Skeletal muscle tissue (tissue), 4 donors: ENCODE data around the gene C1QTNF9B. TPM values are rescaled to one million over a fixed set of nuclear protein-coding genes. Genes with fewer than 3 reads are reported as not detected.
"Not testable (repeated sequence)": the region's sequence is repeated elsewhere in the genome, so short reads cannot be mapped to it uniquely, and the experiment has no call there.

Experiments
- H3K27ac ChIP-seq: one replicate; pipeline ENCODE4 v1.7.0; 2013; ENCODE audit warnings: mild to moderate bottlenecking, low read depth, low read length, inconsistent platforms
- H3K27me3 ChIP-seq, 3 donors: one replicate each; pipeline ENCODE4 v1.7.0; 2013; ENCODE audit warnings: low read length in 3 of 3; ENCODE audit not compliant: control insufficient read depth in 3 of 3, insufficient read depth in 3 of 3
- H3K36me3 ChIP-seq, 3 donors: one replicate each; pipeline ENCODE4 v1.7.0; 2013; ENCODE audit warnings: low read length in 3 of 3; ENCODE audit not compliant: control insufficient read depth in 3 of 3, insufficient read depth in 3 of 3
- H3K4me1 ChIP-seq, 3 donors: one replicate each; pipeline ENCODE4 v1.7.0; 2013; ENCODE audit warnings: low read length in 3 of 3, mild to moderate bottlenecking in 3 of 3; ENCODE audit not compliant: control insufficient read depth in 3 of 3, insufficient read depth in 3 of 3
- H3K4me3 ChIP-seq, 3 donors: one replicate each; pipeline ENCODE4 v1.7.0; 2013; ENCODE audit warnings: low read length in 3 of 3
- H3K9ac ChIP-seq, 3 donors: one replicate each; pipeline ENCODE4 v1.7.0; 2013; ENCODE audit warnings: low read length in 3 of 3, mild to moderate bottlenecking in 3 of 3, moderate library complexity in 2 of 3, low read depth in 1 of 3
- H3K9me3 ChIP-seq, 3 donors: one replicate each; pipeline ENCODE4 v1.7.0; 2013; ENCODE audit warnings: low read length in 3 of 3; ENCODE audit not compliant: control insufficient read depth in 3 of 3
- total RNA-seq: library from RNA; depleted of rRNA; stranded (reverse); fragments of >200 nt; gene quantifications from one replicate; pipeline ENCODE4 v1.2.3, GENCODE V29; 2014
- donor health status: Osteomylitis.

C1QTNF9B gene
- total RNA-seq = 1.0 TPM

DNA sequence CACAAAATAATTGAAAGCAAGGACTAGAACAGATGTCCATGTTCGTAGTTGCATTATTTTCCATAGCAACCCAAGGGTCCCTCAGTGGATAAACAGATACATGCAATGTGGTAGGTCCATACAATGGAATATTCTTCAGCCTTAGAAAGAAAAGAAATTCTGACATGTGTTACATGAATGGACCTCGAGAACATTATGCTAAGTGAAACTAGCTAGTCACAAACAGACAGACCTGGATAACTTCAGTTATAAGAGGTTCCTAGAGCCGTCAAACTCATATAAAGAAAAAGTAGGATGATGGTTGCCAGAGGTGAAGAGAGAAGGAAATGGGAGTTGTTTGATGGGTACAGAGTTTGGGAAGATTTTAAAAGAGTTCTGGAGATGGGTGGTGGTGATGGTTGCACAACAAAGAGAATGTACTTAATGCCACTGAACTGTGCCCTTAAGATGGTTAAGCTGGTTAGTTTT, at the start of gene C1QTNF9B:
C1QTNF9B (minus strand) TSS at position 51 of the 468 bp plus-strand sequence.
- H3K27ac ChIP-seq = not testable (repeated sequence)

DNA sequence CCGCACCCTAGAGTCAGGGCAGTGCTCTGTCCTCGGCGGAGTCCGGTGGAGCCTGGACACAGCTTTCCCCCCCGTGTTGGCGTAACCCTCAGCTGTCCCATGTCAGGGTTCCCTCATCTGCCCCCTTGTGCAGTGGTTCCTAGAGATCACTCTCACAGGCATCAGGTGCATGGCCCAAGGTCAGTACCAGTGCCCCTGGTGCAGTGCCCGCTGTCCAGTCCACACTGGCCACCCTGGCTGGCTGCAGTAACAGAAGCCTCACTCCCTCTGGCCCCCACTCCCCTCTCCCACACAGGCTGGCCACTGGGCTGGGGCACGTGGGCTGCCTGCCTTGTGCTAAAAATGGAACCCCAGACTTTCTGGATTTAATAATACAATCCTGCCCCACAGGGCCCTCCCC, 49.6 kb upstream of the C1QTNF9B start:
- no peak overlapping the region for H3K4me3 ChIP-seq

More for the DNA sequence above, at the start of gene C1QTNF9B:
- H3K9ac ChIP-seq, H3K27me3 ChIP-seq, H3K9me3 ChIP-seq, H3K4me3 ChIP-seq, H3K36me3 ChIP-seq: not testable (repeated sequence)
- peaks cover 0 to 11% (median 0%) of the 10 kb centered on the region in 3 donors for H3K4me1 ChIP-seq

DNA sequence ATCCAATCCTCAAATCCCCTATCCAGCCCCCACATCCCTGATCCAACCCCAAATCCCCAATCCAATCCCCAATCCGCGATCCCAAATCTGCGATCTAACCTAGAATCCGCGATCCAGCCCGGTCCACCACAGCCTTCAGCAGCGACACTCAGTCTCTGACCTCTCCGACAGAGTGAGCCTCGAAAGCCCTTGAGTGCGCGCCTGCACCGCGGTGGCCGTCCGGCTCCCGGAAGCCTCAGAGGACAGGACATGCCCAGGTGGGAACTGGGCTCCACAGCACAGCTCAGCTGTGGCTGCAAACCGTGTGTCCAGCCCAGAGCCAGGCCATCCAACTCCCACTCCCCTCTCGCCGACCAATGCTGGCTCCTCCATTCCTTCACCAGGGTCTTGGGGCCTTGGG, 48.8 kb upstream of the C1QTNF9B start:
- Histone ChIP-seq H3K4me1 (no peaks in the 10 kb centered on the region), H3K27ac (no peak overlapping the region), H3K4me3 (no peak overlapping the region), H3K27me3 (peaks cover 0 to 6% (median 3%) of the 10 kb centered on the region in 3 donors), H3K9ac (no peak overlapping the region), H3K9me3 (no peaks in the 10 kb centered on the region), H3K36me3 (no peaks in the 10 kb centered on the region)

More for the DNA sequence above, 49.6 kb upstream of the C1QTNF9B start:
- Histone ChIP-seq H3K36me3 (no peaks in the 10 kb centered on the region), H3K27ac (no peak overlapping the region), H3K9ac (no peak overlapping the region), H3K9me3 (no peaks in the 10 kb centered on the region), H3K27me3 (peaks cover 0 to 6% (median 3%) of the 10 kb centered on the region in 3 donors), H3K4me1 (no peaks in the 10 kb centered on the region)

DNA sequence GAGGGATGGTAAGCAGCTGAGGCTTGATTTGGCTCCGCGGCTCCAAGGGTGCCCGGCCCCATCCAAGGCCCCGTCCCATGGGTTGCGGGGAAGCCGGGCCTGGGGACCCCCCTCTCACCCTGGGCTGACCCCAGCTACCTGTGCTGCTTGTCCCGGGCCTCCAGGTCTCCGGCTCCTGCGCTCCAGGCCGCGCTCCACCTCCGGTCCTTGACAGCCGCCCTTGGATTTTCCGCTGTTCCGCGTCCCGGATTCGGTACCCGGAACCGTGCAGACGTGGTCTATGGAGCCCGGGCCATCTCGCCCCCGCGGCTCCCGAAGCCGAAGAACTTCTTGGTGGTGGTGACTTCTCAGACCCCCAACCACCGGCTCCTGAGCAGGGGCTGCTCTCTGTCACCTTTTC, 48.3 kb upstream of the C1QTNF9B start:
- Histone ChIP-seq H3K9ac (no peak overlapping the region), H3K27me3 (peaks cover 0 to 6% (median 3%) of the 10 kb centered on the region in 3 donors), H3K9me3 (no peaks in the 10 kb centered on the region), H3K27ac (no peak overlapping the region), H3K4me1 (no peaks in the 10 kb centered on the region), H3K36me3 (no peaks in the 10 kb centered on the region), H3K4me3 (no peak overlapping the region)

DNA sequence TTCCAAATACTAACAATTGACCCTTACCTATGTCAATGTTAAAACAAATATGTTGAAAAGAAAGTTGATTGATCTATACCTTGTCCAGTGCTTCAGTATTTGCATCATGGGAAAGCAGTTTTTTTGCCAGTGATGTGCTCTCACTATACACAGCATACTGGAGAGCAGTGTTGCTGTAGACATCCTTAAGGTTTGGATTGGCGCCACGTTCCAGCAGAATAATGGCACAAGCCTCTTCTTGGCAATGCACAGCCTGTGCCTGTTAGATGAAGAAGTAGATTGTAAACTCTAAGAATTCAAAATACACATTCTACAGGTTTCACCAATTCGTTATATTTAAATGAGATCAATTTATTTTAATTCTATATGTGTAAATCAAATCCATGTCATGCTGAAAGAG, 43.9 kb upstream of the C1QTNF9B start:
- H3K4me3 ChIP-seq = no peak overlapping the region
- H3K36me3 ChIP-seq = no peaks in the 10 kb centered on the region
- H3K9ac ChIP-seq = no peak overlapping the region
- peaks cover 0 to under 1% (median 0%) of the 10 kb centered on the region in 3 donors for H3K27me3 ChIP-seq
- H3K27ac ChIP-seq = no peak overlapping the region
- H3K9me3 ChIP-seq = no peaks in the 10 kb centered on the region
- H3K4me1 ChIP-seq = no peaks in the 10 kb centered on the region

DNA sequence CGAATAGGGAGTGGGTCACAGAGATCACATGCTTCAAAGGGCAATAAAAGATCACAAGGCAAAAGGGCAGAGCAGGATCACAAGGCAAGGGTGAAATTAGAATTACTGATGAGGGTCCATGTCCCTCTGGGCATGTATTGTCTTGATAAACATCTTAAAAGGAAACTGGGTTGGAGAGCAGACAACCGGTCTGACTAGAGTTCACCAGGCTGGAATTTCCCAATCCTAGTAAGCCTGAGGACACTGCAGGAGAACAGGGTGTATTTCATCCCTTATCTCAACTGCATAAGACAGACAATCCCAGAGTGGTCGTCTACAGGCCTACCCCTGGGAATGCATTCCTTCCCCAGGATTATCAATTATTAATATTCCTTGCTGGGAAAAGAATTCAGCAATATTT, 42.4 kb upstream of the C1QTNF9B start:
- not testable (repeated sequence) for H3K27ac ChIP-seq, H3K4me3 ChIP-seq, H3K9ac ChIP-seq, H3K4me1 ChIP-seq, H3K36me3 ChIP-seq, H3K9me3 ChIP-seq, H3K27me3 ChIP-seq

DNA sequence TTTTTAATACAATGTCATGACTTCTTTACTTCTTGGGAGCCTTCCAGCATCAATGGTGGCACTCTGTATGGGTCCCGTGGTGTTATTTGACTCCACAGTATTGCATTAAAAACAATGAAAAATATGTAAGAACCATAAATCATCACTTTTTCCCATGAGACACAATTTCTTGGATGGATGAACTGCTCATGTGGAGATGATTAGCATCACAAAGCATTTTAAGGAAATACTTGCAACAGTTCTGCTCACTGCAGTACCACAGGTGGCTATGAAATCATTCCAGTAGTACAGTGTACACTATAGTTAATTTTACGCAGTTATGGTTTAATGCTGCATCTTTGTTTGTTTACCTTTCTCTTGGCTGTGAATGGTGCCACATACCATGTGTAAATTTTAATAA, 37.2 kb upstream of the C1QTNF9B start:
- Histone ChIP-seq H3K27ac (no peak overlapping the region), H3K4me3 (no peak overlapping the region), H3K4me1 (no peaks in the 10 kb centered on the region), H3K27me3 (peaks cover 0 to 3% (median 0%) of the 10 kb centered on the region in 3 donors), H3K36me3 (no peaks in the 10 kb centered on the region), H3K9me3 (no peaks in the 10 kb centered on the region), H3K9ac (no peak overlapping the region)

DNA sequence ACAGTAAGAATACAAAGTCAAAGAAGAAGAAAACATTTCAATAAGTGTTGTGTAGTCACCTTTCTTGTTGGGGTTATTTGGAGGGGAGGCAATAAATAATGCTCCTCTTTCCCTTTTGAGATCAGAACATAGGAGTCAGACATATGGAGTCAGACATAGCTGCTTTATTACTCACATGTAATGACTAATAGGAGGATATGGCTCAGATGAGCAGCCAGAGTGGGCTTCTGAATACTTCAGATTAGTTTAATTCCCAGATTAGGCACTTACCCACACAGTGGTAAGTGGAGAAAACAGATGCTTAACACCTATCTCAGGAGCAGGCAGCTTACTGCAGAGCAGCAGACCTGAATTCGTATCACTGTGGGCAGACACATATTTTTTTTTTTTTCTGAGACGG, 31.7 kb upstream of the C1QTNF9B start:
- Histone ChIP-seq H3K9ac (no peak overlapping the region), H3K9me3 (no peaks in the 10 kb centered on the region), H3K27me3 (no peaks in the 10 kb centered on the region), H3K36me3 (no peaks in the 10 kb centered on the region), H3K4me3 (no peak overlapping the region), H3K27ac (no peak overlapping the region), H3K4me1 (no peaks in the 10 kb centered on the region)

- Histone ChIP-seq H3K27me3 (no peaks in the 10 kb centered on the region), H3K9me3 (no peaks in the 10 kb centered on the region), H3K36me3 (no peaks in the 10 kb centered on the region), H3K9ac (no peak overlapping the region), H3K4me1 (no peaks in the 10 kb centered on the region), H3K27ac (no peak overlapping the region), H3K4me3 (no peak overlapping the region)
These were observed 25.7 kb upstream of the C1QTNF9B start for GRCh38 chr13:23923031-23923430.

DNA sequence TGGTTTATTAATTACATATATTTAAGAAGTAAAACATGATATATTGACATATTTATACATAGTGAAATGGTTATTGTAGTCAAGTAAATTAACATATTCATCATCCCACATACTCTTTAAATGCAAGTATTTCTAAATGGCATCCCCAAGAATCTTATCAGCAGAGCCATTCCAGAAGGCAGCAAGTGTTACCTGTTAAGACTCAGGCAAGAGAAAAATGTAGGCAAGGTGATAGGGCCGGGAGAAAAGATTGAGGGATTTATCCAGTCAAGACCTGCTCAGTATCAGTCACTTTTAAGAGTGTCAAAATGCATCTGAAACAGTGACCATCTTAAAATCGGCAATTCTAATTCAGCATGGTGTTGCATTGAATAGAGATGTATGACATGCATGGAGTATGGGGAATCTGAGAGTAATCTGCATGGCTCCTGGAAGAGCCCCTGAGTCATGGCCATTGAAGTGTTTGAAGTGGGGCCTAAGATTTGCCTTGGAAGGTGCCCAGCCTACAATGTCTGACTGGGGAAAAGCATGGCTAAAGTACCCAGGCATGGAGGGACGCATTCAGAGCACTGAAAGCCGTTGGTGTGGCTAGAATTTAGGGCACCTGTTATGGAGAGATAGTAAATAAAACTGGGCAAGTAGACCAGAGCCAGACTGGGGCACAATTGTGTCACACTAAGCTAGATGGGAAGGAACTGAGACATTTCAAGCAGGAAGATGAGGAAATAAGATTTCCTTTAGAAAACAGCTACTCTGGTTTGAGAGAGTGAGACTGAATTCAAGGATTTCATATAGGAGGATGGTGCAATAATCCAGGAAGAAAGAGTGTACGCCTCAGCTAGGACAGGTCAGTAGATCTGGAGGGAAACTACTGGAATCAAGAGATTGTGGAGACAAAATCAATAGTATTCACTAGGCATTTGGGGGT, 25.0 kb upstream of the C1QTNF9B start:
- Histone ChIP-seq H3K9me3 (no peaks in the 10 kb centered on the region), H3K36me3 (no peaks in the 10 kb centered on the region), H3K4me3 (no peak overlapping the region), H3K4me1 (no peaks in the 10 kb centered on the region), H3K27me3 (no peaks in the 10 kb centered on the region), H3K27ac (no peak overlapping the region), H3K9ac (no peak overlapping the region)
